Neural cell (in vitro differentiated cells): ENCODE data around the gene SFMBT2. TPM values are rescaled to one million over a fixed set of nuclear protein-coding genes. Genes with fewer than 3 reads are reported as not detected.

Source experiments
- H2AFZ ChIP-seq: fragments of 200-600, 300-800 bp; sonication (generic), shearing (Covaris generic); 2 replicates; pipeline ENCODE4 v1.6.0; 2014; ENCODE audit warnings: low read depth, mild to moderate bottlenecking, antibody characterized with exemption, low read length, moderate library complexity
- H3F3A ChIP-seq: fragments of 200-600 bp; shearing (Covaris generic); 2 replicates; pipeline ENCODE4 v1.6.1; 2016; ENCODE audit warnings: mild to moderate bottlenecking, moderate library complexity, mixed read lengths, antibody characterized with exemption, low read length; ENCODE audit not compliant: insufficient read depth, poor library complexity, severe bottlenecking
- H3K27ac ChIP-seq: fragments of 200-600, 300-800 bp; sonication (generic), shearing (Covaris generic); 2 replicates; pipeline ENCODE4 v1.5.1; 2014; ENCODE audit warnings: mild to moderate bottlenecking, low read length, moderate library complexity
- H3K27me3 ChIP-seq: fragments of 300-800, 200-600 bp; sonication (generic), shearing (Covaris generic); 2 replicates; pipeline ENCODE4 v1.6.0; 2014; ENCODE audit warnings: mild to moderate bottlenecking, low read depth, low read length, moderate library complexity; ENCODE audit not compliant: insufficient read depth
- H3K36me3 ChIP-seq: fragments of 300-800, 200-600 bp; sonication (generic), shearing (Covaris generic); 2 replicates; pipeline ENCODE4 v1.5.1; 2014; ENCODE audit warnings: mild to moderate bottlenecking, antibody characterized with exemption, low read length, moderate library complexity; ENCODE audit not compliant: insufficient read depth
- H3K4me2 ChIP-seq: fragments of 300-800, 200-600 bp; sonication (generic), shearing (Covaris generic); 2 replicates; pipeline ENCODE4 v1.6.0; 2014; ENCODE audit warnings: mild to moderate bottlenecking, low read length
- H3K4me3 ChIP-seq: fragments of 300-800, 200-600 bp; sonication (generic), shearing (Covaris generic); 2 replicates; pipeline ENCODE4 v1.5.1; 2014; ENCODE audit warnings: mild to moderate bottlenecking, low read length, moderate library complexity
- H3K79me2 ChIP-seq: fragments of 200-600 bp; shearing (Covaris generic); replicated peaks from 2 replicates; pipeline ENCODE4 v1.6.0; 2014; ENCODE audit warnings: mild to moderate bottlenecking, low read length, moderate library complexity; ENCODE audit not compliant: insufficient read depth
- H3K9ac ChIP-seq: fragments of 300-800, 200-600 bp; sonication (generic), shearing (Covaris generic); 2 replicates; pipeline ENCODE4 v1.6.1; 2016; ENCODE audit warnings: mild to moderate bottlenecking, low read length, mixed read lengths
- H3K9me2 ChIP-seq: fragments of 200-600 bp; shearing (Covaris generic); 2 replicates; pipeline ENCODE4 v1.6.1; 2016; ENCODE audit warnings: mild to moderate bottlenecking, low read length, mixed read lengths; ENCODE audit not compliant: insufficient read depth
- H3K9me3 ChIP-seq: fragments of 200-600, 300-800 bp; sonication (generic), shearing (Covaris generic); 2 replicates; pipeline ENCODE4 v1.6.1; 2016; ENCODE audit warnings: mild to moderate bottlenecking, mixed run types, low read length, moderate library complexity, mixed read lengths
- H4K20me1 ChIP-seq: fragments of 200-600 bp; shearing (Covaris generic); 2 replicates; pipeline ENCODE4 v1.6.1; 2016; ENCODE audit warnings: mild to moderate bottlenecking, mixed run types; ENCODE audit not compliant: insufficient read depth
- EP300 ChIP-seq: fragments of 450-650 bp; conservative IDR thresholded peaks from 2 replicates; pipeline ENCODE4 v1.6.1; 2014; ENCODE audit warnings: antibody characterized with exemption, mild to moderate bottlenecking, moderate library complexity; ENCODE audit not compliant: poor library complexity, severe bottlenecking
- EZH2 ChIP-seq: fragments of 200-600, 300-800 bp; shearing (Covaris generic), sonication (generic); IDR thresholded peaks from 2 replicates; pipeline ENCODE4 v1.6.1; 2014; ENCODE audit warnings: antibody characterized with exemption, low read length, borderline replicate concordance, mild to moderate bottlenecking; ENCODE audit not compliant: insufficient read depth, poor library complexity, severe bottlenecking
- MXI1 ChIP-seq: fragments of 450-650 bp; conservative IDR thresholded peaks from 2 replicates; pipeline ENCODE4 v1.6.1; 2014; ENCODE audit warnings: antibody characterized with exemption, mild to moderate bottlenecking; ENCODE audit not compliant: poor library complexity, severe bottlenecking
- POLR2AphosphoS5 ChIP-seq: IDR thresholded peaks from 2 replicates; pipeline ENCODE4 v1.6.1; 2012
- RAD21 ChIP-seq: fragments of 450-650 bp; conservative IDR thresholded peaks from 2 replicates; pipeline ENCODE4 v1.6.1; 2014; ENCODE audit warnings: antibody characterized with exemption, mild to moderate bottlenecking, moderate library complexity
- SMC3 ChIP-seq: fragments of 450-650 bp; conservative IDR thresholded peaks from 2 replicates; pipeline ENCODE4 v1.6.1; 2014; ENCODE audit warnings: antibody characterized with exemption, mild to moderate bottlenecking, moderate library complexity; ENCODE audit not compliant: poor library complexity
- TAF1 ChIP-seq: IDR thresholded peaks from 2 replicates; pipeline ENCODE4 v1.6.1; 2012; ENCODE audit warnings: low read depth
- polyA plus RNA-seq: library from polyadenylated mRNA; depleted of rRNA; stranded (reverse); fragments of >200 nt; gene quantifications from 2 replicates; pipeline ENCODE4 v1.2.3, GENCODE V29; 2014
- TF ChIP-seq, protein P1 (sequence below): fragments of 450-650 bp; IDR thresholded peaks from 2 replicates; pipeline ENCODE4 v1.5.1; 2014; ENCODE audit warnings: antibody characterized with exemption, mild to moderate bottlenecking, moderate library complexity; ENCODE audit not compliant: poor library complexity, severe bottlenecking
- TF ChIP-seq, protein P2 (sequence below): IDR thresholded peaks from 2 replicates; pipeline ENCODE4 v1.6.1; 2012; ENCODE audit warnings: borderline replicate concordance

SFMBT2 gene
- polyA plus RNA-seq, 1 donor from 2014 or later = 1.3 TPM

DNA sequence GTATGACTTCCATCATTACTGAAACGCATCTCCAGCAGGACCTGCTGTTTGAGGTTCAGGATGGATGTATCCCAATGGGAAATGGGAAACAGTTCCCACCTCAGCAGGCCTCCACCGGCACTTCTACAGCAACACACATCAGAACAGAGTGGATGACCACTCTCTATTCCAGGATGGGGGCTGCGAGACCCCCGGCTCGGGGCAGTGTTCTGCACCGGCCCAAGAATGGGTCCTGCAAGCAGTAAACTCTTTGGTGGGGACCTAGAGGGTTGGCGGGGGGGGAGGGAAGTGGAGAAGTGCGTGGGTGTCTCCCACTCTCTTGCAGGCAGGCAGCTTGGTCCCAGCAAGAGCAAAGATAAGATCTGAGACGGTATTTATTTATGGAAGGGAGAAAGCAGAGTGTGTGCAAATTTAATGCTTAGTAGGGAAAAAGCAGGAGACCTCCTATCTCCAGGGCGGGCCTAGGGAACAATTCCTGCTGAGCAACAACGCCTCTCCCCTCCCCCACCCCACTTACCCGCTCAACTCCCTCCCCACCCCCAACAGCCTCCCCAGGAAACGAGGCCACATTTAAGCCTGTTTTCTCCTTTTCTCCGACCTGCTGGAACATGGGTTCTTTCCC, 4.0 kb downstream of the SFMBT2 start:
- H3K4me3 ChIP-seq = no peak overlapping the region
- H3K79me2 ChIP-seq = no peaks in the 10 kb centered on the region
- no peaks in the 10 kb centered on the region for H4K20me1 ChIP-seq
- no peaks in the 10 kb centered on the region for H3K9me3 ChIP-seq
- TF ChIP-seq TAF1 (no peak), SMC3 (no peak), EP300 (no peak)
- TF ChIP-seq, protein P1, sequence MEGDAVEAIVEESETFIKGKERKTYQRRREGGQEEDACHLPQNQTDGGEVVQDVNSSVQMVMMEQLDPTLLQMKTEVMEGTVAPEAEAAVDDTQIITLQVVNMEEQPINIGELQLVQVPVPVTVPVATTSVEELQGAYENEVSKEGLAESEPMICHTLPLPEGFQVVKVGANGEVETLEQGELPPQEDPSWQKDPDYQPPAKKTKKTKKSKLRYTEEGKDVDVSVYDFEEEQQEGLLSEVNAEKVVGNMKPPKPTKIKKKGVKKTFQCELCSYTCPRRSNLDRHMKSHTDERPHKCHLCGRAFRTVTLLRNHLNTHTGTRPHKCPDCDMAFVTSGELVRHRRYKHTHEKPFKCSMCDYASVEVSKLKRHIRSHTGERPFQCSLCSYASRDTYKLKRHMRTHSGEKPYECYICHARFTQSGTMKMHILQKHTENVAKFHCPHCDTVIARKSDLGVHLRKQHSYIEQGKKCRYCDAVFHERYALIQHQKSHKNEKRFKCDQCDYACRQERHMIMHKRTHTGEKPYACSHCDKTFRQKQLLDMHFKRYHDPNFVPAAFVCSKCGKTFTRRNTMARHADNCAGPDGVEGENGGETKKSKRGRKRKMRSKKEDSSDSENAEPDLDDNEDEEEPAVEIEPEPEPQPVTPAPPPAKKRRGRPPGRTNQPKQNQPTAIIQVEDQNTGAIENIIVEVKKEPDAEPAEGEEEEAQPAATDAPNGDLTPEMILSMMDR = no peak
- no peaks in the 10 kb centered on the region for H3K9me2 ChIP-seq
- H2AFZ ChIP-seq = no peak overlapping the region
- no peak overlapping the region for H3K27ac ChIP-seq
- H3K4me2 ChIP-seq = no peak overlapping the region
- no peaks in the 10 kb centered on the region for H3F3A ChIP-seq
- H3K36me3 ChIP-seq = no peaks in the 10 kb centered on the region
- peaks cover 53% of the 10 kb centered on the region for H3K27me3 ChIP-seq
- H3K9ac ChIP-seq = no peak overlapping the region

DNA sequence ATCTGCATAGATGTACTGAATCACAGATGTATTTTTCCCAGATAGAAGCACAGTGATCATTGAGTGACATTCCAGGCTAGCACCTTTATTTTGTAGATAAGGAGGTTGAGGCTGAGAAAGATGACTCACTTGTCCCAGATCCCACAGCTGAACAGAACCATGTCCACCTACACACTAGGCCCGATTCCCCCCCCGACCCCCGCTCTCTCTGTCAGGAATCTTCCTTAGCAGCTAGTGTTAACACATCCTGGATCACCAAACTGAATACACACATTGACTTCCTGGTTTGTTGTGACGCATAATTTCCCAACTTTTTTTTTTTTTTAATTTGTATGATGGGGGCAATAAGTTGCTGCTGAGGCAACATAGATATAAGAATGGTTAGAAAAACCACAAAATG, 5.2 kb downstream of the SFMBT2 start:
- Histone ChIP-seq H3K9me2 (no peaks in the 10 kb centered on the region), H2AFZ (no peak overlapping the region), H3K27ac (no peak overlapping the region), H4K20me1 (no peaks in the 10 kb centered on the region), H3K27me3 (peaks cover 44% of the 10 kb centered on the region), H3K9ac (no peak overlapping the region), H3F3A (no peaks in the 10 kb centered on the region), H3K4me3 (no peak overlapping the region), H3K79me2 (no peaks in the 10 kb centered on the region), H3K4me2 (no peak overlapping the region), H3K9me3 (no peaks in the 10 kb centered on the region), H3K36me3 (no peaks in the 10 kb centered on the region)
- TF ChIP-seq, protein P1 = no peak
- no peak for TF ChIP-seq TAF1
- no peak for TF ChIP-seq SMC3
- TF ChIP-seq MXI1 = no peak
- no peak for TF ChIP-seq EZH2
- TF ChIP-seq, protein P2, sequence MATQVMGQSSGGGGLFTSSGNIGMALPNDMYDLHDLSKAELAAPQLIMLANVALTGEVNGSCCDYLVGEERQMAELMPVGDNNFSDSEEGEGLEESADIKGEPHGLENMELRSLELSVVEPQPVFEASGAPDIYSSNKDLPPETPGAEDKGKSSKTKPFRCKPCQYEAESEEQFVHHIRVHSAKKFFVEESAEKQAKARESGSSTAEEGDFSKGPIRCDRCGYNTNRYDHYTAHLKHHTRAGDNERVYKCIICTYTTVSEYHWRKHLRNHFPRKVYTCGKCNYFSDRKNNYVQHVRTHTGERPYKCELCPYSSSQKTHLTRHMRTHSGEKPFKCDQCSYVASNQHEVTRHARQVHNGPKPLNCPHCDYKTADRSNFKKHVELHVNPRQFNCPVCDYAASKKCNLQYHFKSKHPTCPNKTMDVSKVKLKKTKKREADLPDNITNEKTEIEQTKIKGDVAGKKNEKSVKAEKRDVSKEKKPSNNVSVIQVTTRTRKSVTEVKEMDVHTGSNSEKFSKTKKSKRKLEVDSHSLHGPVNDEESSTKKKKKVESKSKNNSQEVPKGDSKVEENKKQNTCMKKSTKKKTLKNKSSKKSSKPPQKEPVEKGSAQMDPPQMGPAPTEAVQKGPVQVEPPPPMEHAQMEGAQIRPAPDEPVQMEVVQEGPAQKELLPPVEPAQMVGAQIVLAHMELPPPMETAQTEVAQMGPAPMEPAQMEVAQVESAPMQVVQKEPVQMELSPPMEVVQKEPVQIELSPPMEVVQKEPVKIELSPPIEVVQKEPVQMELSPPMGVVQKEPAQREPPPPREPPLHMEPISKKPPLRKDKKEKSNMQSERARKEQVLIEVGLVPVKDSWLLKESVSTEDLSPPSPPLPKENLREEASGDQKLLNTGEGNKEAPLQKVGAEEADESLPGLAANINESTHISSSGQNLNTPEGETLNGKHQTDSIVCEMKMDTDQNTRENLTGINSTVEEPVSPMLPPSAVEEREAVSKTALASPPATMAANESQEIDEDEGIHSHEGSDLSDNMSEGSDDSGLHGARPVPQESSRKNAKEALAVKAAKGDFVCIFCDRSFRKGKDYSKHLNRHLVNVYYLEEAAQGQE = no peak
- TF ChIP-seq POLR2AphosphoS5 = no peak
- no peak for TF ChIP-seq RAD21
- TF ChIP-seq EP300 = no peak
